Coronary artery (tissue), 2 donors: Measurements from ENCODE around the gene TICAM1.
"Not testable (repeated sequence)": the region's sequence is repeated elsewhere in the genome, so short reads cannot be mapped to it uniquely, and the experiment has no call there.

Experiments used
- DNase-seq: peaks from one replicate; pipeline ENCODE4 v3.0.0-alpha.2; 2017; ENCODE audit warnings: low spot score
- H3K27ac ChIP-seq, 2 donors: fragments of 200-600 bp; sonication (generic); one replicate each; pipeline ENCODE4 v1.5.1; 2016 to 2019
- H3K4me3 ChIP-seq: fragments of 200-600 bp; sonication (generic); 2 replicates; pipeline ENCODE4 v1.5.1; 2016; ENCODE audit warnings: mild to moderate bottlenecking, moderate library complexity
- CTCF ChIP-seq: fragments of 200-600 bp; sonication (generic); IDR thresholded peaks from one replicate; pipeline ENCODE4 v1.5.1; 2019; ENCODE audit warnings: antibody characterized with exemption

TICAM1 gene

GRCh38 chr19:4781801-4782200 lies 49.7 kb downstream of the TICAM1 start:
- no peak for DNase-seq
- H3K27ac ChIP-seq, result no peak overlapping the region
- H3K4me3 ChIP-seq, result no peak overlapping the region
- no peak for TF ChIP-seq CTCF

- Histone ChIP-seq H3K4me3 (no peak overlapping the region), H3K27ac (no peak overlapping the region)
- TF ChIP-seq CTCF, result no peak
- no peak for DNase-seq
These were observed 50.7 kb downstream of the TICAM1 start for GRCh38 chr19:4780860-4781259.

- not testable (repeated sequence) for H3K4me3 ChIP-seq, DNase-seq, H3K27ac ChIP-seq
These were observed 53.4 kb downstream of the TICAM1 start for GRCh38 chr19:4778124-4778523.

- H3K4me3 ChIP-seq, result no peak overlapping the region
- no peak overlapping the region for H3K27ac ChIP-seq
- no peak for TF ChIP-seq CTCF
- no peak for DNase-seq
These were observed 54.9 kb downstream of the TICAM1 start for GRCh38 chr19:4776436-4777211.

GRCh38 chr19:4775627-4776152 lies 55.8 kb downstream of the TICAM1 start:
- DNase-seq, result no peak
- no peak for TF ChIP-seq CTCF
- no peak overlapping the region for H3K4me3 ChIP-seq
- no peak overlapping the region for H3K27ac ChIP-seq

GRCh38 chr19:4774136-4774535 lies 57.4 kb downstream of the TICAM1 start:
- TF ChIP-seq CTCF, result no peak
- Histone ChIP-seq H3K27ac (no peak overlapping the region), H3K4me3 (no peak overlapping the region)
- no peak for DNase-seq

GRCh38 chr19:4773047-4773640 lies 58.4 kb downstream of the TICAM1 start:
- H3K27ac ChIP-seq, result no peak overlapping the region

More at GRCh38 chr19:4773047-4773640, 58.4 kb downstream of the TICAM1 start:
- no peak for DNase-seq
- TF ChIP-seq CTCF, result no peak
- no peak overlapping the region for H3K4me3 ChIP-seq
